HEK293 (cell line): ENCODE data around the gene PNPO.

Source experiments
- CTCF ChIP-seq: fragments of 450-650 bp; formaldehyde crosslinking; IDR thresholded peaks from 2 replicates; pipeline ENCODE4 v1.5.1; 2016; ENCODE audit warnings: missing biosample characterization, missing genetic modification characterization
- GLI4 ChIP-seq: fragments of 450-650 bp; formaldehyde crosslinking; IDR thresholded peaks from 2 replicates; pipeline ENCODE4 v1.5.1; 2016; ENCODE audit warnings: missing biosample characterization, missing genetic modification characterization
- KLF9 ChIP-seq: fragments of 450-650 bp; formaldehyde crosslinking; IDR thresholded peaks from 2 replicates; pipeline ENCODE4 v1.5.1; 2016; ENCODE audit warnings: missing biosample characterization, missing genetic modification characterization, low read depth
- MZF1 ChIP-seq: fragments of 450-650 bp; formaldehyde crosslinking; IDR thresholded peaks from 2 replicates; pipeline ENCODE4 v1.5.1; 2017; ENCODE audit warnings: missing biosample characterization, missing genetic modification characterization, borderline replicate concordance
- ZBTB11 ChIP-seq: fragments of 450-650 bp; formaldehyde crosslinking; conservative IDR thresholded peaks from 2 replicates; pipeline ENCODE4 v1.5.1; 2016; ENCODE audit warnings: low read depth, missing biosample characterization, missing genetic modification characterization
- ZBTB26 ChIP-seq: fragments of 450-650 bp; formaldehyde crosslinking; optimal IDR thresholded peaks from 2 replicates; pipeline ENCODE3; 2016; ENCODE audit warnings: missing biosample characterization, mild to moderate bottlenecking, missing genetic modification characterization
- ZBTB8A ChIP-seq: fragments of 450-650 bp; formaldehyde crosslinking; IDR thresholded peaks from 2 replicates; pipeline ENCODE4 v1.5.1; 2016; ENCODE audit warnings: missing biosample characterization, missing genetic modification characterization
- ZNF138 ChIP-seq: fragments of 450-650 bp; formaldehyde crosslinking; IDR thresholded peaks from 2 replicates; pipeline ENCODE4 v1.5.1; 2016; ENCODE audit warnings: missing biosample characterization, missing genetic modification characterization, borderline replicate concordance
- ZNF19 ChIP-seq: fragments of 450-650 bp; formaldehyde crosslinking; IDR thresholded peaks from 2 replicates; pipeline ENCODE4; 2016; ENCODE audit warnings: missing biosample characterization, missing genetic modification characterization, low read depth
- ZNF274 ChIP-seq, 2 experiments: fragments of 200-500 bp in 1 of 2; fragments of 450-650 bp in 1 of 2; sonication (Bioruptor generic) in 1 of 2; formaldehyde crosslinking in 1 of 2; IDR thresholded peaks; 2 replicates each; pipeline versions ENCODE4 v1.5.1 to v1.6.1; 2014 to 2016; ENCODE audit warnings: borderline replicate concordance in 1 of 2, inconsistent platforms in 1 of 2, low read length in 1 of 2, missing biosample characterization in 1 of 2, missing genetic modification characterization in 1 of 2
- ZNF391 ChIP-seq: fragments of 450-650 bp; formaldehyde crosslinking; IDR thresholded peaks from 2 replicates; pipeline ENCODE4 v1.5.1; 2016; ENCODE audit warnings: low read depth, missing biosample characterization, missing genetic modification characterization, borderline replicate concordance
- ZNF76 ChIP-seq: fragments of 450-650 bp; formaldehyde crosslinking; IDR thresholded peaks from 2 replicates; pipeline ENCODE4; 2016; ENCODE audit warnings: low read depth, missing biosample characterization, missing genetic modification characterization, borderline replicate concordance
- ZSCAN5A ChIP-seq: fragments of 450-650 bp; formaldehyde crosslinking; IDR thresholded peaks from 2 replicates; pipeline ENCODE4 v1.5.1; 2016; ENCODE audit warnings: missing biosample characterization, missing genetic modification characterization

- no peak for TF ChIP-seq ZNF138
- TF ChIP-seq MZF1 = no peak
- no peak; the same call in 1 of the 2 replicates for TF ChIP-seq CTCF (tag by site-specific recombination)
- TF ChIP-seq ZNF391 (tag by site-specific recombination) = peak; percentile 37; the same call in 1 of the 2 replicates
- TF ChIP-seq ZBTB8A = peak; percentile 97
- no peak for TF ChIP-seq ZSCAN5A (tag by site-specific recombination)
- no peak for TF ChIP-seq GLI4 (tag by site-specific recombination)
- TF ChIP-seq ZBTB26 (tag by site-specific recombination) = peak; percentile 32
- TF ChIP-seq ZBTB11 (tag by site-specific recombination) = peak; percentile 34
- TF ChIP-seq ZNF274 (IDR thresholded peaks at IDR 0.05; ENCODE audit: low read length) = no peak
- no peak for TF ChIP-seq ZNF274 (tag by site-specific recombination; IDR thresholded peaks at IDR 0.05; ENCODE audit: borderline replicate concordance)
- TF ChIP-seq ZNF19 (tag by site-specific recombination) = no peak
- peak; percentile 75 for TF ChIP-seq KLF9 (tag by site-specific recombination)
- TF ChIP-seq ZNF76 (tag by site-specific recombination) = 0 out of 2 replicates have a peak, but pooled peaks have one; percentile 8
Measured at GRCh38 chr17:47895856-47896671, 45.3 kb upstream of the PNPO start, which contains the start of gene SP2.
